Middle frontal gyrus (tissue), 1 donor: ENCODE measurements around the gene LUC7L.
"Not testable (repeated sequence)": the region's sequence is repeated elsewhere in the genome, so short reads cannot be mapped to it uniquely, and the experiment has no call there.

Source experiments
- DNase-seq: peaks from one replicate; pipeline ENCODE4 v3.0.0-alpha.2; 2015; ENCODE audit warnings: low spot score; ENCODE audit errors: extremely low spot score

The LUC7L gene

GRCh38 chr16:180101-180675 is 49.1 kb downstream of the LUC7L start, which contains the start of gene HBQ1:
Gene HBQ1, plus strand, starts transcription at chr16:180459. Its CDS starts 28 bp downstream, at chr16:180487.
- DNase-seq = no peak

GRCh38 chr16:179211-180092 is 49.8 kb downstream of the LUC7L start:
- DNase-seq = no peak

- DNase-seq = no peak
Observed at GRCh38 chr16:178668-179015, 50.6 kb downstream of the LUC7L start.

- no peak for DNase-seq
Observed at GRCh38 chr16:177981-178667, 51.1 kb downstream of the LUC7L start.

GRCh38 chr16:177394-177822 is 51.8 kb downstream of the LUC7L start:
- DNase-seq = no peak

- DNase-seq = not testable (repeated sequence)
Observed at GRCh38 chr16:176477-177382, 52.5 kb downstream of the LUC7L start, which contains the start of gene HBA1. Gene HBA1, plus strand, starts transcription at chr16:176680. Its CDS starts 37 bp downstream, at chr16:176717.

- DNase-seq = not testable (repeated sequence)
Observed at GRCh38 chr16:176006-176405, 53.2 kb downstream of the LUC7L start.

GRCh38 chr16:175011-175949 is 54.0 kb downstream of the LUC7L start:
- no peak for DNase-seq

GRCh38 chr16:173928-174769 is 55.1 kb downstream of the LUC7L start:
- not testable (repeated sequence) for DNase-seq

GRCh38 chr16:173211-173854 is 55.9 kb downstream of the LUC7L start:
- not testable (repeated sequence) for DNase-seq

GRCh38 chr16:172374-172941 is 56.8 kb downstream of the LUC7L start, which contains the start of gene HBA2:
Gene HBA2, plus strand, starts transcription at chr16:172876. Its CDS starts 37 bp downstream, at chr16:172913.
- DNase-seq = not testable (repeated sequence)

- DNase-seq = no peak
Observed at GRCh38 chr16:170788-171187, 58.5 kb downstream of the LUC7L start.

GRCh38 chr16:170088-170507 is 59.2 kb downstream of the LUC7L start:
- DNase-seq = not testable (repeated sequence)

GRCh38 chr16:169014-169413 is 60.2 kb downstream of the LUC7L start:
- no peak for DNase-seq

GRCh38 chr16:168424-168823 is 60.8 kb downstream of the LUC7L start:
- no peak for DNase-seq

- no peak for DNase-seq
Observed at GRCh38 chr16:167122-167690, 62.0 kb downstream of the LUC7L start.

- DNase-seq = no peak
Observed at GRCh38 chr16:166375-167121, 62.7 kb downstream of the LUC7L start.
